ENCODE data around the gene ANAPC1. TPM values are rescaled to one million over a fixed set of nuclear protein-coding genes. Genes with fewer than 3 reads are reported as not detected.

The ANAPC1 gene
- total and polyA plus RNA-seq, 10 of the 15 experiments (the other 5 are each of a cell fraction or from before 2014, with no cell fraction given), result 10.0 to 108 (median 53.6) TPM

DNA sequence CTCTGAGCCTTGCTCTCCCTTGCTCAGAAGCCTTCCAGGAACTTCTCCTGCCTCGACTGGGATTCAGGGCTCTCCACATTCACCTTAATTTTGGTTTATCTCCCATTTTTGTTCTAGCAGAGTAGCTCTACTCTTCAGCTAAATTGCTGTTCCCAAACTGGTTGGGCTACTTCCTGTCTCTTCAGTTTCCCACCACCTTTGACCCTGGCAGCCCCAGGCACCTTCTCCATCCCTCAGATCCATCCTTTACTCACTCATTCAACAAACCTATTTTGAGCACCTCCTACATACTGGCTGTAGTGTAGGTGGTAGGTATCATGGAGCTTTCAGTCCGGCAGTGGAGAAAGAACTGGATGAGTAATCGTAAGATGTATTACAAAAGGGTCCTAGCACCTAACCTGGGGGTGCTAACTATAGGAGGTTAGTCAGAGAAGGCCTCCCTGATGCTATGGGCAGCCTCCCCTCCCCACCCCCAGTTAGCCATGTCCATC is 40.7 kb upstream of the ANAPC1 start:
- RAD21 ChIA-PET (ENCODE audit: unreplicated experiment), result no interaction called here
- H2AFZ ChIP-seq (ENCODE audit: control insufficient read depth, low read depth, low read length), result no peak overlapping the region
- intact Hi-C loops (cut with micrococcal nuclease; ENCODE audit: unreplicated experiment), result no loop called here
- no peaks in the 10 kb centered on the region for H3K4me1 ChIP-seq (ENCODE audit: control insufficient read depth, insufficient read depth, low read length)
- CTCF ChIA-PET, result interaction anchor here (1.0 to 3.7 kb wide), 3 partner anchors 25 to 112 kb away, joined by 3 to 30 read pairs (median 4); partner anchors contain the start of gene MERTK
- BruUV-seq (replicated peaks), result no TSS peak
- DNase-seq (ENCODE audit: low read depth, low spot score), result no peak
- H3K27me3 ChIP-seq (replicated peaks in 1 of 2; ENCODE audit: control insufficient read depth in 2 of 2, insufficient read depth in 2 of 2, low read length in 1 of 2), result no peaks in the 10 kb centered on the region; a peak in 1 of 4 replicates
- no peaks in the 10 kb centered on the region for H4K20me1 ChIP-seq (ENCODE audit: control insufficient read depth, insufficient read depth)
- TF ChIP-seq BACH1 (IDR thresholded peaks at IDR 0.05; ENCODE audit: borderline replicate concordance), result no peak
- H3K4me3 ChIP-seq, result no peak overlapping the region
- H3K27ac ChIP-seq (ENCODE audit: control insufficient read depth, insufficient read depth), result no peak overlapping the region
- no peak for ATAC-seq
- SMC1A ChIA-PET (ENCODE audit: uncharacterized antibody, unreplicated experiment), result interaction anchor here (1.2 to 1.8 kb wide), 4 partner anchors 21 to 335 kb away, joined by 4 to 6 read pairs (median 5); no protein-coding TSS in a partner anchor
- in situ Hi-C loops (cut with MboI), result no loop called here
- no peak for FAIRE-seq
- no peaks in the 10 kb centered on the region; a peak in 1 of 4 replicates for H3K36me3 ChIP-seq (ENCODE audit: control insufficient read depth in 2 of 2, insufficient read depth in 2 of 2, low read length in 1 of 2)
- POLR2A ChIA-PET, result interaction anchor here (1.1 kb wide), 1 partner anchor 15 kb away, joined by 7 read pairs; no protein-coding TSS in a partner anchor
- H3K9ac ChIP-seq (ENCODE audit: control insufficient read depth, insufficient read depth, low read length), result no peak overlapping the region
- no peaks in the 10 kb centered on the region for H3K9me3 ChIP-seq (replicated peaks; ENCODE audit: control insufficient read depth, insufficient read depth, low read length)
- H3K4me2 ChIP-seq (ENCODE audit: control insufficient read depth, insufficient read depth), result no peak overlapping the region
- WGBS (ENCODE audit: insufficient coverage, insufficient replicate concordance, low lambda C conversion rate, missing lambda C conversion rate), result 54% methylated on average over 3 of the region's 3 CpGs
- H3K79me2 ChIP-seq (ENCODE audit: control insufficient read depth, insufficient read depth, low read length), result no peaks in the 10 kb centered on the region

DNA sequence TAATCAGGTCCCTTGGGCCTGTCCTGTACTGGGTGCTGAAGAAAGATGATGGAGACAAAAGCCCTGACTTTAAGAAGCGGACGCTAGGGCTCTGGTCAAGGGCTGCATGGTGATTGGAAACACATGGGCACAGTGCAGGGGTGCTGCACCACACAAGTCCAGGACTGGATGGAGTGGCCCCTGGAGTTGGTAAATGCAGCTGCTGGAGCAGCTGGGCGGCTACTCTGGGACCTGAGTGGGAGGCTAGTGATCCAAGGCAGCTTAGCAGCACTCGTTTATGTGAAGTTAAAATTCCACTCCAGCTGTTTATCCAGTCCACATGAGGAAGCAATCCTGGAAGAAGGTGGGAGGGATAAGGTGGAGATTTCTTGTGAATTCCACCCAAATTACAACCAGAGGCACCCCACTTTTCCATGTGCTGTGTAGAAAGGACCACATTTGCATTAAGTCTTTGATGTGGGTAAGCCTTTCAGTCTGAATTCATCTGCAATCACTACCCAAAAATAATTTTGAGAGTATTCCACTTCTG is 39.3 kb upstream of the ANAPC1 start:
- intact Hi-C loops (cut with micrococcal nuclease; ENCODE audit: unreplicated experiment) (no loop called here), in situ Hi-C loops (cut with MboI) (no loop called here)
- BruUV-seq (replicated peaks), result no TSS peak
- Histone ChIP-seq H3K36me3 (ENCODE audit: control insufficient read depth in 2 of 2, insufficient read depth in 2 of 2, low read length in 1 of 2) (no peaks in the 10 kb centered on the region; a peak in 1 of 4 replicates), H2AFZ (ENCODE audit: control insufficient read depth, low read depth, low read length) (no peak overlapping the region), H3K27ac (ENCODE audit: control insufficient read depth, insufficient read depth) (no peak overlapping the region), H3K4me1 (ENCODE audit: control insufficient read depth, insufficient read depth, low read length) (no peaks in the 10 kb centered on the region), H3K9ac (ENCODE audit: control insufficient read depth, insufficient read depth, low read length) (no peak overlapping the region), H4K20me1 (ENCODE audit: control insufficient read depth, insufficient read depth) (no peaks in the 10 kb centered on the region), H3K4me2 (ENCODE audit: control insufficient read depth, insufficient read depth) (no peak overlapping the region), H3K27me3 (replicated peaks in 1 of 2; ENCODE audit: control insufficient read depth in 2 of 2, insufficient read depth in 2 of 2, low read length in 1 of 2) (no peaks in the 10 kb centered on the region; a peak in 1 of 4 replicates), H3K4me3 (no peak overlapping the region), H3K79me2 (ENCODE audit: control insufficient read depth, insufficient read depth, low read length) (no peaks in the 10 kb centered on the region), H3K9me3 (replicated peaks; ENCODE audit: control insufficient read depth, insufficient read depth, low read length) (no peaks in the 10 kb centered on the region)
- SMC1A ChIA-PET (ENCODE audit: uncharacterized antibody, unreplicated experiment), result interaction anchor here (1.8 kb wide), 1 partner anchor 20 kb away, joined by 6 read pairs; no protein-coding TSS in a partner anchor
- WGBS (ENCODE audit: insufficient coverage, insufficient replicate concordance, low lambda C conversion rate, missing lambda C conversion rate), result 43% methylated on average over 4 of the region's 4 CpGs
- no peak for DNase-seq (ENCODE audit: low read depth, low spot score)
- POLR2A ChIA-PET, result no interaction called here
- CTCF ChIA-PET, result interaction anchor here (3.7 kb wide), 1 partner anchor 24 kb away, joined by 30 read pairs; the partner anchor contains the start of gene MERTK
- no peak for ATAC-seq
- TF ChIP-seq KDM1A (IDR thresholded peaks at IDR 0.05; ENCODE audit: borderline replicate concordance) (no peak), MTA2 (IDR thresholded peaks at IDR 0.05; ENCODE audit: low read depth) (no peak)
- TF ChIP-seq, protein P1, sequence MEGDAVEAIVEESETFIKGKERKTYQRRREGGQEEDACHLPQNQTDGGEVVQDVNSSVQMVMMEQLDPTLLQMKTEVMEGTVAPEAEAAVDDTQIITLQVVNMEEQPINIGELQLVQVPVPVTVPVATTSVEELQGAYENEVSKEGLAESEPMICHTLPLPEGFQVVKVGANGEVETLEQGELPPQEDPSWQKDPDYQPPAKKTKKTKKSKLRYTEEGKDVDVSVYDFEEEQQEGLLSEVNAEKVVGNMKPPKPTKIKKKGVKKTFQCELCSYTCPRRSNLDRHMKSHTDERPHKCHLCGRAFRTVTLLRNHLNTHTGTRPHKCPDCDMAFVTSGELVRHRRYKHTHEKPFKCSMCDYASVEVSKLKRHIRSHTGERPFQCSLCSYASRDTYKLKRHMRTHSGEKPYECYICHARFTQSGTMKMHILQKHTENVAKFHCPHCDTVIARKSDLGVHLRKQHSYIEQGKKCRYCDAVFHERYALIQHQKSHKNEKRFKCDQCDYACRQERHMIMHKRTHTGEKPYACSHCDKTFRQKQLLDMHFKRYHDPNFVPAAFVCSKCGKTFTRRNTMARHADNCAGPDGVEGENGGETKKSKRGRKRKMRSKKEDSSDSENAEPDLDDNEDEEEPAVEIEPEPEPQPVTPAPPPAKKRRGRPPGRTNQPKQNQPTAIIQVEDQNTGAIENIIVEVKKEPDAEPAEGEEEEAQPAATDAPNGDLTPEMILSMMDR (IDR thresholded peaks at IDR 0.05 in 2 of 3, conservative IDR thresholded peaks at IDR 0.05 in 1 of 3; ENCODE audit: control insufficient read depth in 2 of 3, extremely low read depth in 1 of 3, insufficient read depth in 1 of 3, low read depth in 3 of 3, low read length in 3 of 3), result no peak
- RAD21 ChIA-PET (ENCODE audit: unreplicated experiment), result interaction anchor here (1.2 kb wide), 1 partner anchor 24 kb away, joined by 3 read pairs; no protein-coding TSS in a partner anchor
- no peak for FAIRE-seq

All from GM12878 (cell line).